ENCODE measurements around the gene GRID2IP.

- TF ChIP-seq CTCF (IDR thresholded peaks at IDR 0.05) (no peak), POLR2A (IDR thresholded peaks at IDR 0.05) (no peak)
These were observed 14.7 kb downstream of the GRID2IP start for GRCh38 chr7:6536262-6537260.

Data from testis (tissue), 2 donors.